ENCODE results near the gene CALHM5. TPM values are rescaled to one million over a fixed set of nuclear protein-coding genes. Genes with fewer than 3 reads are reported as not detected.

The CALHM5 gene
- total RNA-seq, 2 experiments from 2014 or later: not detected

Other genes with a start within 250 kb of the CALHM5 start
- 10 to 100 TPM; 37.8 to 39.4 TPM for gene TSPYL1, start 231.7 kb upstream of the CALHM5 start, total RNA-seq
- gene DSE, start 140.7 kb upstream of the CALHM5 start, total RNA-seq: 1 to 10 TPM; 3.6 to 4.2 TPM
- gene CALHM6, start 50.3 kb upstream of the CALHM5 start, total RNA-seq: 10 to 100 TPM in 1 of 2 experiments, 1 to 10 TPM in 1; 7.7 to 10.3 TPM
- not detected for gene TRAPPC3L, start 34.0 kb downstream of the CALHM5 start, total RNA-seq
- gene CALHM4, start 42.1 kb downstream of the CALHM5 start, total RNA-seq: not detected
- 10 to 100 TPM; 39.9 to 51.6 TPM for gene RWDD1, start 59.9 kb downstream of the CALHM5 start, total RNA-seq
- under 1 TPM; 0.15 to 0.19 TPM for gene RSPH4A, start 104.8 kb downstream of the CALHM5 start, total RNA-seq
- gene ZUP1, start 157.1 kb downstream of the CALHM5 start, total RNA-seq: 10 to 100 TPM; 15.8 to 18.6 TPM
- 10 to 100 TPM; 10.1 to 14.1 TPM for gene KPNA5, start 169.6 kb downstream of the CALHM5 start, total RNA-seq

All from activated CD4-positive, alpha-beta T cell treated with anti-CD3 and anti-CD28 coated beads, Interleukin-2, amount 10 ng/mL, durations not matched to agents 7 days and 5 days (primary cell).